NCI-H1105 (cell line): ENCODE measurements around the gene SLC26A11.
"Not testable (repeated sequence)": the region's sequence is repeated elsewhere in the genome, so short reads cannot be mapped to it uniquely, and the experiment has no call there.

ENCODE experiments used
- DNase-seq: peaks from one replicate; lab custom pipeline; 2025; lab: John Stamatoyannopoulos, UW

SLC26A11 gene

GRCh38 chr17:80219013-80219762 is 1.0 kb upstream of the SLC26A11 start:
- DNase-seq: peak; percentile 61

- no peak for DNase-seq
Measured at GRCh38 chr17:80219763-80220053, 519 bp upstream of the SLC26A11 start.

GRCh38 chr17:80220736-80221215 is 549 bp downstream of the SLC26A11 start:
- DNase-seq: no peak

- no peak for DNase-seq
Measured at GRCh38 chr17:80221351-80222105, 1.3 kb downstream of the SLC26A11 start.

- no peak for DNase-seq
Measured at GRCh38 chr17:80222376-80223141, 2.3 kb downstream of the SLC26A11 start.

- no peak for DNase-seq
Measured at GRCh38 chr17:80223142-80223815, 3.1 kb downstream of the SLC26A11 start.

GRCh38 chr17:80223838-80224497 is 3.7 kb downstream of the SLC26A11 start:
- DNase-seq: no peak

GRCh38 chr17:80224683-80225082 is 4.5 kb downstream of the SLC26A11 start:
- no peak for DNase-seq

- DNase-seq: no peak
Measured at GRCh38 chr17:80225230-80225629, 5.0 kb downstream of the SLC26A11 start.

- DNase-seq: no peak
Measured at GRCh38 chr17:80227156-80227555, 6.9 kb downstream of the SLC26A11 start.

- DNase-seq: no peak
Measured at GRCh38 chr17:80227666-80228065, 7.4 kb downstream of the SLC26A11 start.

- no peak for DNase-seq
Measured at GRCh38 chr17:80228477-80228876, 8.2 kb downstream of the SLC26A11 start.

- no peak for DNase-seq
Measured at GRCh38 chr17:80229011-80229410, 8.8 kb downstream of the SLC26A11 start.

GRCh38 chr17:80232438-80232837 is 12.2 kb downstream of the SLC26A11 start:
- DNase-seq: no peak

- DNase-seq: no peak
Measured at GRCh38 chr17:80233202-80233601, 13.0 kb downstream of the SLC26A11 start.

GRCh38 chr17:80236911-80237310 is 16.7 kb downstream of the SLC26A11 start:
- DNase-seq: no peak

- no peak for DNase-seq
Measured at GRCh38 chr17:80237386-80237785, 17.2 kb downstream of the SLC26A11 start.

- no peak for DNase-seq
Measured at GRCh38 chr17:80242505-80242904, 22.3 kb downstream of the SLC26A11 start.

GRCh38 chr17:80243526-80244433 is 23.6 kb downstream of the SLC26A11 start:
- DNase-seq: no peak

- not testable (repeated sequence) for DNase-seq
Measured at GRCh38 chr17:80244448-80244847, 24.2 kb downstream of the SLC26A11 start.
